T-helper 2 cell (primary cell): ENCODE results near the gene WBP4.
"Not testable (repeated sequence)": the region's sequence is repeated elsewhere in the genome, so short reads cannot be mapped to it uniquely, and the experiment has no call there.

Source experiments
- DNase-seq, 5 experiments: peaks; one replicate each; pipeline versions ENCODE4 v3.0.0 to v3.0.0-alpha.2; 2012 to 2022
- total RNA-seq, 2 donors: gene quantifications; one replicate each; lab custom pipeline; 2026; lab: John Stamatoyannopoulos, UW

Gene WBP4, protein sequence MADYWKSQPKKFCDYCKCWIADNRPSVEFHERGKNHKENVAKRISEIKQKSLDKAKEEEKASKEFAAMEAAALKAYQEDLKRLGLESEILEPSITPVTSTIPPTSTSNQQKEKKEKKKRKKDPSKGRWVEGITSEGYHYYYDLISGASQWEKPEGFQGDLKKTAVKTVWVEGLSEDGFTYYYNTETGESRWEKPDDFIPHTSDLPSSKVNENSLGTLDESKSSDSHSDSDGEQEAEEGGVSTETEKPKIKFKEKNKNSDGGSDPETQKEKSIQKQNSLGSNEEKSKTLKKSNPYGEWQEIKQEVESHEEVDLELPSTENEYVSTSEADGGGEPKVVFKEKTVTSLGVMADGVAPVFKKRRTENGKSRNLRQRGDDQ
- total RNA-seq = 12.8 to 14.9 reads per million in 2 donors

DNA sequence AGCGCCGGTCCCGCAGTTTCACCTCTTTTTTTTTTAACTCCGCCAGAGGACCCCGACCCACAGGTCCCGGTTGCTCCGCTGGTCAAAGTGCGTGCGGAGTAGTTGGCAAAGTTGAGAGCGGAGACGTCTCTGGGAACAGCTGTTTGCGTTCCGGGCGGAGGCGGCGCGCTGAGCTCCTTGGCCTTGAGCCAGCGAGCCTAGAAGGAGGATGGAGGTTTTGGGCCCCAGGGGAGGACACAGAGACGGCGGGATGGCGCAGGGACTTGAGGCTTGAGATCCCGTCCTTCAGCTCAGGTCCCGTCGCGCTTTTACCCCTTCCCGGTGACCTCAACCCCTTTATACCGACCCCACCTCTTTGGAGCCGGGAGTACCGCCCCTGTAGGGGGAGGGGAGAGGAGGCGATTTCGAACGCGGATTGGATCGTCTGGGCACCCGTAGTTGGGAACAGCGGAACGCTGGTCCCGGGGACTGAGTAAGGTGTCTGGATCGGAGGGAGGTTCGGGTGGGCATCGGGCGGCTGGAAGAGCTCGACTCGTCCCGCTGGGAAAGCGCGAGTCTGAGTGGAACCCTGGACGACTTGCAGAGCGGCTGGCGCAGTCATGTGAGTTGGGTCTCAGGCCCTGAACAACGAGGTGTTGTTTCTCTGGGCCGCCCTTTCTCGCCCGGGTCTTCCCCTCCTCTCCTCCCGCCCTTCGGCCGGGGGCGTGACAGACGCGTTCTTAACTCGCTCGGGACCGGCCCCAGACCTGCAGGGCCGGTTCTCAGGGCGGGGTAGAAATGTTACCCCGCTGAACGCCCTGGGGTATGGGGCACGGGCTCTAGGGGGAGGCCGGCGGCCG is at the start of gene WBP4:
TSS of gene WBP4 (plus strand) at position 435 of the 839 bp plus-strand sequence. CDS start at position 600, 165 bp downstream.
- peak; percentile 57 to 91 (median 80) for DNase-seq

DNA sequence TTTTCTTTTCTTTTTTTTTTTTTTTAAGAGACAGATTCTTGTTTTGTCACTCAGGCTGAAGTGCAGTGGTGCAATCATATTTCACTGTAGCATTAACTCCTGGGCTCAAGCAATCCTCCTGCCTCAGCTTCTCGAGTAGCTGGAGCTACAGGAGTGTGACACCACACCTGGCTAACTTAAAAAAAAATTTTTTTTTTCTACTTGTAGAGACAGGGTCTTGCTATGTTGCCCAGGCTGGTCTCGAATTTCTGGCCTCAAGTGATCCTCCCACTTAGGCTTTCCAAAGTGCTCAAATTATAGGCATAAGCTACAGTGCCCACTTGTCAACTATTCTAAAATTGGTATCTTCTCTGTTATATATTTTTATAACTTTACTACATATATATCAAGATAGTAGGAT is 48.8 kb upstream of the WBP4 start:
- DNase-seq = no peak

DNA sequence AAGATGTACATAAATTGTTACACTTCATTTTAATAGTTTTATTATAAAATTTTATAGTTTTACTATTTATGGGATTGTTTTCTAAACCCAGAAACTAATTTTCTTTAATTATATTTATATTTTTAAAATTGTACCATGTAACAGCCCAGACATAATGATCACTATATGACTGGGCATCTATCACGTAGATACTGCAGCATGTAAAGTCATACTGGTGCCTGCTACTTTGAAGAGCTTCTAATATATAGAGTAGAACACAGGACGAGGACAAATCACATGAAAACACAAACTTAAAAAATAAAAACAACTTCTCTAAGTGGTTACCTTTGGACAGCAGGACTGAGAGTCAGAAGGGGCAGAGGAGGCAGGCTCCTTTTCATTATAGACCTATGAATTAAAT is 47.5 kb upstream of the WBP4 start:
- peak in 1 of 5 experiments; percentile 63 for DNase-seq

DNA sequence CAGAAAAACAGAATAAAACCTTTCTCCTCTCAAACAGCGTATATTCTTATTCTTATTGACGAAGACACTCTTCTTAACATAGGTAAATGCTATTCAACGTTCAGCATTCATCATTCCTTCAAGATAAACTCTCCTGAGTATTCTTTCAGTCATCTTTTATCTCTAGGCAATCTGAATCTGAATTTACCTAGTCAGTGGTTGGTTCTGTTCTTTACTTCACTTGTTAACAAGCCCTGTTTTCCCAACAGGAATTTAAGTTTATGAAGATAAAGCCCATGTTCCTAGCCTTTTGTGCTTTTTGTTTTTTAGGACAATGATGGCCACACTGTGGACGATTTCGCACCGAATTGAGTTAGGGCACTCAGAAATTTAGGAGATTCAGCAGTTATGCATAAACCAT is 45.4 kb upstream of the WBP4 start:
- no peak for DNase-seq

DNA sequence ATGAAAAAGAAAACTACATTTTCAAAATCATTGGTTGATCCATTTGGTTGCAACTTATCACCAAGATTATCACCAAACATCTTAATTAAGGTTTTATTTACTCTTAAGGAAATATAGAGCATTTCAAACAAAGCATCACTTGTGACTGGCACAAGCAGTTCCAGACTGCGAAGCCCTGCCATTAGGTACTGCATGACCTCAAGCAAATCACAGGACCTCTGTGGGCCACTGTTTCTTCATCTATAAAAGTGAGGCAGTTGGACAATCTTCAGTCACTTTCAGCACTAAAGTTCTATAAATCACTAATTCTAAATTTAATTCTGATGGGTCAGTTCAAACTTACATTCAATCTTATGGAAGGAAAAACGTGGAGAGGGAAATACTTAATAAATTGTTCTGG is 44.1 kb upstream of the WBP4 start:
- DNase-seq = peak in 3 of 5 experiments; percentile 23 to 81 (median 32)

DNA sequence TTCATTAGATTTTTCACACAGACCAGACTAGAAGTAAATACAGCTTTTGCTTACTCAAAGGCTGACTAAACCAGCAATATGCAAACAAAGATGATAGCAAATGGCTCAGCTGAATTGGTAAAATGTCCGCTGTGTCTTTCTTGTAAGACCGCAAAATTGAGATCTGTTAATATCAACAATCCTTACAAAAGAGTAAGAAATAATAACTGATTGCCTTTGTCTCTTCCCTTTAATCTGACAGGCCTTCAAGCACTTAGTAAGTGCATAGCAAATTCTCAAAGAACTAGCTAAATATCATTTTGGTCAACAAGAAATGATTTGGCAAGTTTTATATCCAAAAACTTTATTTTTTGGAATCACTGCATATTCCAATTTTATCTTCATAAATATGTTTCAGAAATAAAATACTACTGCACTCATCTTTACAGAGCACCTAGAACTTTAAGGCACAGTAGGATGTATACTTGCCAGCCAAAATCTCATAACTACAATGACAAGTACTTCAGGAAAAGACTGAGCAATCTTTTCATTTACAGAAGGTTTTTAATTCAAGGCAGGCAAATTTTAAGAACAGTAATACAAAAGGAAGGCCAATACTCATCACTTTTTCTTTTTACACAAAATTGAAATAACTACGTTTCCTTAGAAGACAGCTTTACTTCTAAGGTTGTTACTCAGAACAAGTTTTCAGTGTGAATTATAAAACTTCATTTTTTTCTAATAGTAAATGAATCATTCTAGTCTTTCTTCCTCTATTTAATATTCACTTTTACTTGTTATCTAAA is 43.3 kb upstream of the WBP4 start:
- peak in 1 of 5 experiments; percentile 80 for DNase-seq

DNA sequence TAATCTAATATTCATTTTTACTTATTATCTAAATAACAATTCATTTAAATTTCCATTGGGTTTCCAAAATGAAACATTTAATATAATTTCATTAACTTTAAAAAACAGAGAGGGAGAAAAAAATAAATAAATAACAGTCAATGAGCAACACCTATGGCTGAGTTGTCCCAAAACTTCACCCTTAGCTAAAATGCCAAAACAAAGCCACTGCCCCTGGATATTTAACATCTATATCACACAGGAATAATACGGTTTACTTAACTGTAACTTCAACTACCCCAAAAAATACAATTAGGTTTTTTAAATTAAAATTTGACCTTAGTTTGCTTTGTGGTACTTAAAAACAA is 42.7 kb upstream of the WBP4 start:
- DNase-seq = no peak

DNA sequence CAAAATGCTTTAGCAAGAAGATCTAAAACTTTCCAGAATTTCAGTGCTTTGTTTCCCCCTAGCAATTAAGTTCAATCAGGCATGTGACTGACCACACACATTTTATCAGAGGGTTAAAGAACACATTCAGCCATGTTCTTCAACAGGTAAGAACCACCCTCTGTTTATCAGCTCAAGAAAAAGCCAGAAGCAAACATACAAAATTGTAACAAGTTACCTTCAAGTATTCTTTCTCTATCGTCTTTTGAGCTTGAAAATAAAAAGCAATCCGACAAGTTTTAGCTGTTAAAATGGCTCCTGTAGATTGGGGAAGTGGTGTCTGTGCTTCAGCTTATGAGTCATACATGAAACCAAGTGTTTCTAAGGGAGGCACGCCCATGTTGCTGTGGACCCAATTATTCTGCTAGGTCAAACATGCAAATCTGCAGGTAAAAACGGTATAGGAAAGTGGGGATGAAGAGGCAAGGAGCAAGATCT is 42.3 kb upstream of the WBP4 start, which contains the start of gene ELF1:
TSS of gene ELF1 (minus strand) at position 306 of the 477 bp plus-strand sequence. CDS start 37,262 bp downstream, outside the sequence.
- peak; percentile 13 to 94 (median 44) for DNase-seq

DNA sequence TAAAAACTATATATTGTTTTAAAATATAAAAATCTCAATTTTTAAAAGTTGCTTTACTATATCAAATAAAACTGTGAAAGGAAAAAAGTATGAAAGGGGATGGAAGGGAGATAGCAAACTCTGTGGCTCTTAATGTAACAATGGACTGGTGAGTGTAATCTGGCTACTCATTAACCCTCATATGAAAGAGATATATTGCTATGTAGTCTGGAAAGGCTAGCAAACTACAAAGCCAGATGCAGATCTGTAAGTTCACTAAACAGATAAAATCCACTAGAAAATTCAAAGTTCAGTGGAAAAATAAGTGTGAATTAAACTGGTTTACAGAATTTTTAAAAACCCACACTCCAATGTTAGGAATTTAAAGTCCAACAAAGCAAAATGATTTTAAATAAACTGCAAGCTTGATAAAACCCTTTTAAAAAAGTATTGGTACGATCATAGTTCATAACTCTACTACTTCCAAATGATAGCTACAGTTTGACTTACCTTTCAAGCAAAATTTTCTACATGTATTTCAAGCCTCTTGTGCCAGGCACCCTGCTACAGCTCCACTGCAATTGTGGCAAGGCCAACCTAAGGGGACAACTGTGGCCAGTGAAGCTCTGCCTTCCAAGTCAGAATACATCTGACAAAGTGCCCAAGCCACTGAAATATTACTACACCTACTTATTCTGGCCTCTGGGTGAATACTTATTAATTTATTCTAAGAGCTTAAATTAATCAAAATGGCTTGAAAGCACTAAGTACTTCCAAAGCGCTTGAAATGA is 41.5 kb upstream of the WBP4 start:
- no peak for DNase-seq

DNA sequence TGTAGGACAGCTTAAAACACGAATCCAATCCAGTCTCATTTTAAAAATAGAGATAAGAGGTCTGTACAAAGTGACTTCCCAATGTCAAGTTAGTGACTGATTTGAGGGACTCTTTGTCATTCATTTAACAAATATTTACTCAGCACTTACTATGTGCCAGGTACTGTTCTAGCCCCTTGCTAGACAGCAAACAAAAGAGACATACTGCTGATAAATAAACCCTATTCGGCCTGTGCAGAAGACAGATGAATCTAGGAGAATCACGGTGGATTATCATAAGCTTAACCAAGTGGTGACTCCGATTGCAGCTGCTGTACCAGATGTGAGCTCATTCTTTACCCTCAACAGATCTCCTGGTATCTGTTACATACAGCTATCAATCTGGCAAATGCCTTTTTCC is 35.8 kb upstream of the WBP4 start:
- no peak for DNase-seq

DNA sequence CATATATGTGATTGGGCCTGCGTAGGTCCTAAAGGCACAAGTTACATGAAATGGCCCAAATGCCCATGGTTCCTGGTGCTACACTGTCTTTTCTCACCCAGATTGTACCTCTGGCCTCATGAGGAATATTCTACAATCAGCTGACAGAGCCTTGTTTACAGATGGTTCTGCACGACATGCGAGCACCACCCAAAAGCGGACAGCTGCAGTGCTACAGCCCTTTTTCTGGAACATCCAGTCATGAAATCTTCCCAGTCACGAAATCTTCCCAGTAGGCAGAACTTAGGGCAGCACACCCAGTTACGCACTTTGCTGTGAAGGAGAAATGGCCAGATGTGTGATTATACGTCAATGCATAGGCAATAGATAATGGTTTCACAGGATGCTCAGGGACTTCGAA is 34.5 kb upstream of the WBP4 start:
- no peak for DNase-seq

DNA sequence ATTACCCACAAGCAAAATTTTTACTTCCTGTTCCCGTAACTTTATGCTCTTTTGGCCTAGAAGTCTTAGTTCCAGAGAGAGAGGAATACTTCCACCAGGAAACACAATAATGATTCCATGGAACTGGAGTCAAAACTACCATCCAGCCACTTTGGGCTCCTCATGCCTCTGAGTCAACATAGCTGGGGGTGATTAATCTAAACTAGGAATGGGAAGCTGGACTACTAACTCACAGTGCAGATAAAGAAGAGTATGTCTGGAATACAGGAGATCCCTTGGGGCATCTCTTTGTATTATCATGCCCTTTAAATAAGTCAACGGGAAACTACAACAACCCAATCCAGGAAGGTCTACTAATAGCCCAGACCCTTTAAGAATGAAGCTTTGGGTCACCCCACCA is 33.3 kb upstream of the WBP4 start:
- no peak for DNase-seq

DNA sequence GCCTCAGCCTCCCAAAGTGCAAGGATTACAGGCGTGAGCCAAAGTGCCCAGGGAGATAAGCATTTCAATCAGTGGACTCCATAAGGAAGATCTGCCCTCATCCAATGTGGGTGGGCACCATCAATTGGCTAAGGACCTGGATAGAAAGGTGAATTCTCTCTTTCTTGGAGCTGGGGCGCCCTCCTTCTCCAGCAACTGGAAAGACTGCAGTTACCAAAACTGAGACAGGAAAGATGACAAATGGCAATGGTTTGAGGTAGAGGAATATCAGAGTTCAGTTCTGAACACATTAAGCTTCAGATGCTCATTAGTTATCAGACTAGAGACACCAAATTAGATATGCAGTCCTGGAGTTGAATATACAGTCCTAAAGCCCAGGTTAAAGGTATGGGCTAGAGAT is 31.7 kb upstream of the WBP4 start:
- DNase-seq = no peak

DNA sequence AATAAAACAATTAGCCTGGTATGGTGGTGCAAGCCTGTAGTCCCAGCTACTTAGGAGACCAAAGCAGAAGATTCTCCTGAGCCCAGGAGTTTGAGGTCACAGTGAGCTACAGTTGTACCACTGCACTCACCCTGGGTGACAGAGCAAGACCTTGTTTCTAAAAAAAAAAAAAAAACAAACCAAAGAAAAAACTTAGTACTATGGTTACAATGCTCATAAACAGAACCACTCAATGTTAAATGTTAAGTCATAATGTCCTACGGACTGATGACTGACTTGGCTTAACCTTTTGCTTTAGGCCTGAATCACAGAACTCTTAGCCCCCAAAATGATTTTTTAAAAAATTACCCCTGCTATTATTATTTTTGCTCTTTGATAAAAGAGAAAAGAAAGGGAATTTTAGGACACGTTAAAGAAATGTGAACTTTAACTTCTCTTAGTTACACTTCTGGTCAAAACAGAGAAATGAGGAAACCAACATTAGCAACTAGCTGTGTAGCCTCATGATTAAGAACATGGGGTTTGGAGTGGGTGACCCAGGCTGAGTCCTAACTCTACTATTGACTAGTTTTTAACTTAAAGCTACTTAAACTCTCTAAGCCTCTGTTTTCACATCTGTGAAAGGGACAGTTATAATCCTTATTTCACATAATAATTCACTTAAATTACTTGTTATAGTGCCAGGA is 28.5 kb upstream of the WBP4 start:
- DNase-seq = no peak

DNA sequence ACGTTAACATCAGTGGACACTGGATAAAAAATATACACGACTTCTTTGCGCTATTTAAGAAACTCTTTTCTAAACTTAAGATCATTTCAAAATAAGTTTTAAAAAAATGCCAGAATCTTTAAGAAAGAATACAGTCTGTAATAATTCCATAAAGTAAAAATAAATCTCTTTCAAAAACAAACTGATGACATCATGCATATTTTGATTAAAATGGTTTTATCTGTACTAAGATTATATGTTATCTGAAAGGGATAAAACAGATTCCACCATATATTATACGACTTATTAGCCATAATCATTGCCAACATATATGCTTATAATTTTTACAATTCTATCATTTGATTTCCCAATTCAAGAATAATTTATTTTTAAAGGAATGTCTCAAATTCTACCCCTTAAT is 26.9 kb upstream of the WBP4 start:
- DNase-seq = no peak

DNA sequence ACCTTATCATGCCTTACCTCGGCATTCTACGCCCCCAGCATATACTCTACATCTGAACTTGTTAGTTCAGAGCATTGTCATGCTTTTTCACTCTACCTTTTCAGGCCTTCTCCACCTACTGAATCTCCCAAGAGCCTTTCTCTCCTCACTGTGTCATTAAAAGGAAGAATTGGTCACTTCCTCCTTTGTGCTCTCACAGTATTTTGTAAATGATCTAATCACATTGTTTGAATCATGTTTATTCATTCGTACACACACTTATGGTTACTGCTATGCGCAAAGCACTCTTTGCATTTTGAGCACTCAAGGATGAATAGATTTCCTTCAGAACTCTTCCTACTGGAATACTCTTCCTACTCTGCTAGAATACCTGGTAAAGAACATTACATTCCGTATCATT is 26.4 kb upstream of the WBP4 start:
- no peak for DNase-seq

DNA sequence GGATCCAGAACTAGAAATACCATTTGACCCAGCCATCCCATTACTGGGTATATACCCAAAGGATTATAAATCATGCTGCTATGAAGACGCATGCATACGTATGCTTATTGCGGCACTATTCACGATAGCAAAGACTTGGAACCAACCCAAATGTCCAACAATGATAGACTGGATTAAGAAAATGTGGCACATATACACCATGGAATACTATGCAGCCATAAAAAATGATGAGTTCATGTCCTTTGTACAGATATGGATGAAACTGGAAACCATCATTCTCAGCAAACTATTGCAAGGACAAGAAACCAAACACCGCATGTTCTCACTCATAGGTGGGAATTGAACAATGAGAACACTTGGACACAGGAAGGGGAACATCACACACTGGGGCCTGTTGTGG is 24.8 kb upstream of the WBP4 start:
- DNase-seq = not testable (repeated sequence)

DNA sequence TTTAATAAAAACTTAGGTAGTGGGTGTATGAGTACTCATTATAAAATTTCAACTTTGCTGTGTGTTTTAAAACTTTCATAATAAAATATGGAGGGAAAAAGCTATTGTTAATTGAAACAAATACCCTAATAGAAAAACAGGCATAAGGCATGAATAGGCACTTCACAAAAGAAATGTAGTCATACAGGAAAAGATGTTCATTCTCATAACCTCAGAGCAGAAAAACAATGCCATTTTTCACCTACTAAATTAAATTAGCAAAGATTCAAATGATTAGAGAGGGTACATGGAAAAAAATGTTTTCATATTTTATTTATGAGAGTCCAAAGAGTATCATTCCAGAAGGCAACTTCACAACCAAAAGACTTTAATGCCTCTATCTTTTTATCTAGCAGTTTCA is 21.6 kb upstream of the WBP4 start:
- DNase-seq = no peak

DNA sequence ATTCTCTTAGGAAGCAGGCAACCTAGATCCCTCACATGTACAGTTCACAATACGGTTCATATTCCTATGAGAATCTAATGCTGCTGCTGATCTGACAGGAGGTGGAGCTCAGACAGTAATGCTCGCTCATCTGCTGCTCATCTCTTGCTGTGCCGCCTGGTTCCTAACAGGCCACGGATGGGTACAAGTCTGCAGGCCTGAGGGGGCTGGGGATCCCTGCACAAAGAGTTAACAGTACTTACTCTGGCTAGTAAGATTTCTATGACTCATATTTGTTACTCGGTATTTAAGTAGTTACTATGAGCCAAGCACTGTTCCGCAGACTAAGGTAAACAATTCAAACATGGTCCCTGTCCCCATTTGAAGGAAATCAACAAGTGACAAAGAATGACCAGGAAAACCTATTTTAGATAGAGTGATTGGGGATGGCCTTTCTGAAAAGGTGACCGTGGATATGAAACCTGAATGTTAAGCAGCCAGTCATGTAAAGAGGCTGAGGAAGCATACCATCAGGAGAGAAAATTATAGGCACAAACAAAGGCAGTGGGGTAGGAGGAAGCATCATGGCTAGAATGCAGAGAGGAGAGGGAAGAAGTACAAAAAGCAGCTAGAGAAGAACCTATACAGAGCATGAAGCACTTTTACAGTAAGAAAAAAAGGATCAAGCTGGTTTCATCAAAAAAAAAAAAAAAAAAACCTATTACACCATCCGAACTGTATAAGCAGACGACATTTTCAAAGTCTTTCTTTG is 20.6 kb upstream of the WBP4 start:
- DNase-seq = no peak

DNA sequence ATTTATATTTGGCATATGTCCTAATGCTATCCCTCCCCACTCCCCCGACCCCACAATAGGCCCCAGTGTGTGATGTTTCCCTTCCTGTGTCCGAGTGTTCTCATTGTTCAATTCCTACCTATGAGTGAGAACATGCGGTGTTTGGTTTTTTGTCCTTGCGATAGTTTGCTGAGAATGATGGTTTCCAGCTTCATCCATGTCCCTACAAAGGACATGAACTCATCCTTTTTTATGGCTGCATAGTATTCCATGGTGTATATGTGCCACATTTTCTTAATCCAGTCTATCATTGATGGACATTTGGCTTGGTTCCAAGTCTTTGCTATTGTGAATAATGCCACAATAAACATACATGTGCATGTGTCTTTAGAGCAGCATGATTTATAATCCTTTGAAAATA is 18.9 kb upstream of the WBP4 start:
- not testable (repeated sequence) for DNase-seq

DNA sequence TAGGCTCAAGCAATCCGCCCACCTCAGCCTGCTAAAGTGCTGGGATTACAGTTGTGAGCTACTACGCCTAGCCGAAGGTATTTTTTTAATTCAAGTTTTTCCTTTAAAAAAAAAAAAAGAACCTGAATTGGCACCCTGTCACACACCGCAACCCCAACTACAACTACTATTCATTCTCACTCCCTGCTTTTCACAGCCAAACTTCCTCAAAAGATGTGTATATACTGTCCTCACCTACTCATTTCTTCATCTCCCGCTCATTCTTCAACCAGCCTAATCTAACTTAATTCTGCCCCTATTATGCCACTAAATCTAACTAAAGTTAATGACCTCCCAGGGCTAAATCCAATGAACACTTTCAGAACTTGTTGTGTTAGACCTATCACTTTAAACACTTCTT is 12.7 kb upstream of the WBP4 start:
- no peak for DNase-seq
